Right lobe of liver (tissue), 4 donors: ENCODE data around the gene CYB5R2.

Experiments used
- POLR2A ChIP-seq: fragments of 450-650 bp; IDR thresholded peaks from one replicate; pipeline ENCODE4 v1.6.1; 2017; ENCODE audit warnings: antibody characterized with exemption, mild to moderate bottlenecking
- TF ChIP-seq, protein P1 (sequence below), 4 donors: fragments of 200-600 bp in 3 of 4; fragments of 450-650 bp in 1 of 4; IDR thresholded peaks; one replicate each; pipeline versions ENCODE4 v1.5.1 to v1.8.0; 2016 to 2022; ENCODE audit warnings: antibody characterized with exemption in 4 of 4, mild to moderate bottlenecking in 2 of 4
- donor health status: DM: no; HTN: no; CAD: no.
- donor health status: DM: no; HTN: no; CAD: no.
- donor health status: DM: no; HTN: yes; CAD: no.

- TF ChIP-seq, protein P1, sequence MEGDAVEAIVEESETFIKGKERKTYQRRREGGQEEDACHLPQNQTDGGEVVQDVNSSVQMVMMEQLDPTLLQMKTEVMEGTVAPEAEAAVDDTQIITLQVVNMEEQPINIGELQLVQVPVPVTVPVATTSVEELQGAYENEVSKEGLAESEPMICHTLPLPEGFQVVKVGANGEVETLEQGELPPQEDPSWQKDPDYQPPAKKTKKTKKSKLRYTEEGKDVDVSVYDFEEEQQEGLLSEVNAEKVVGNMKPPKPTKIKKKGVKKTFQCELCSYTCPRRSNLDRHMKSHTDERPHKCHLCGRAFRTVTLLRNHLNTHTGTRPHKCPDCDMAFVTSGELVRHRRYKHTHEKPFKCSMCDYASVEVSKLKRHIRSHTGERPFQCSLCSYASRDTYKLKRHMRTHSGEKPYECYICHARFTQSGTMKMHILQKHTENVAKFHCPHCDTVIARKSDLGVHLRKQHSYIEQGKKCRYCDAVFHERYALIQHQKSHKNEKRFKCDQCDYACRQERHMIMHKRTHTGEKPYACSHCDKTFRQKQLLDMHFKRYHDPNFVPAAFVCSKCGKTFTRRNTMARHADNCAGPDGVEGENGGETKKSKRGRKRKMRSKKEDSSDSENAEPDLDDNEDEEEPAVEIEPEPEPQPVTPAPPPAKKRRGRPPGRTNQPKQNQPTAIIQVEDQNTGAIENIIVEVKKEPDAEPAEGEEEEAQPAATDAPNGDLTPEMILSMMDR (IDR thresholded peaks at IDR 0.05), result no peak
- no peak for TF ChIP-seq POLR2A
These were observed 3.8 kb upstream of the CYB5R2 start for GRCh38 chr11:7677071-7677470.
